Vagina (tissue), 2 donors: ENCODE results near the gene PML.

Experiments used
- CTCF ChIP-seq, 3 experiments: fragments of 450-650 bp in 2 of 3; fragments of 200-600 bp in 1 of 3; sonication (generic) in 1 of 3; IDR thresholded peaks; one replicate each; pipeline ENCODE4 v1.5.1; 2017 to 2019; ENCODE audit warnings: antibody characterized with exemption in 3 of 3, mild to moderate bottlenecking in 2 of 3, moderate library complexity in 2 of 3
- POLR2A ChIP-seq, 2 donors: fragments of 450-650 bp; IDR thresholded peaks; one replicate each; pipeline ENCODE4 v1.6.1; 2017; ENCODE audit warnings: antibody characterized with exemption in 2 of 2, mild to moderate bottlenecking in 2 of 2, moderate library complexity in 2 of 2

DNA sequence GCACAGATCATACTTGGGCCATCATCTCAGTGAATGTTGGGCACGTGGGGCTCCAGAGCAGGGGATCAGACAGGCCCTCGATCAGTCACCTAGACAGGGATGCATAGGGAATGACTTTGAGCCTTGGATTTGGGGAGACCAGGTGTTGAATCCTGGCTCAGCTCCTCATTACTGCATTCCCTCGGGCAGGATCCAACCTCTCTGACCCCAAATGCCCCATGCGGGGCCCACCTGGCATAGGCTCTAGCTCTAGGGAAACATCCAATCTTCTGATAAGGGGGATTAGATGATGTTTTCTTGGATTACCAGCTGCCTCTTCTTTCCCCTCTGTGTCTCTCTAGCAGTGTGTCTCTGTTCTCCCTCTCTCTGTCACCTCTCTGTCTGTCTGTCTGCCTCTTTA, 45.5 kb upstream of the PML start:
- TF ChIP-seq CTCF (IDR thresholded peaks at IDR 0.05) (no peak), POLR2A (IDR thresholded peaks at IDR 0.05) (no peak)
